Measurements from ENCODE around the gene ZNF580. TPM values are rescaled to one million over a fixed set of nuclear protein-coding genes. Genes with fewer than 3 reads are reported as not detected.

Gene ZNF580
- polyA plus RNA-seq, 1 donor (not counting 4 experiments of a cell fraction or from before 2014, with no cell fraction given), result 3.0 TPM

DNA sequence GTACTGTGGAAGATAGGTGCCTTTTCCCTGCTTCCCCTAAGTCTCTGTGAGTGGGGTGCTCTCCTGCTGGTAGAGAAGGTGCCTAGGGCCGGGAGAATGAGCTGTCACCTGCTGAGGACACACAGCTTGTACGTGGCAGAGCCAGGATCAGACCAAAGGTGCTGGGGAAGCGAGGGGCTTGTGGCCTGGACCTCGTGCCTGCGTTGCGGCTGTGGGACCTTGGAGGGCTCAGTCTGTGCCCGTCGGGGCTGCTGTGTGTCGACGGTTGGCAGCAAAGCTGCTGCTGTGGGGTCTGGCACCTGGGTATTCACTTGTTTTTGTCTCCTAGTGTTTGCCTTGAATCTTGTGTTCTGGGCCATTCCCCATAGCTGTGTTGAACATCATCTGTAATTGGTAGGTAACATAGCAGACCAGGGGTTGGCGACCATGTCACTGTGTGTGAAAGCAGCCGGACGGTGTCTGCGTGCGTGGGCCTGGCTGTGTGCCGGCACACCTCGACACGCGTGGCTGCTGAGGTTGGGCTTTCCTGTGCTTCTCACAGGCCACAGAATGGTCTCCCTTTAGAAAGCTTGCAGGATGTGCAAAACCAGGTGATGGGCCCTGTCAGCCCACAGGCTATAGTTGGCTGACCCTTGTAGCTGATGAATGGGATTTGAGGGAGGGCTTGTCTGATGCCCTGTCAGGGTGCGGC lies 23.2 kb downstream of the ZNF580 start:
- H3K36me3 ChIP-seq (ENCODE audit: control insufficient read depth in 2 of 2, extremely low read depth in 1 of 2, insufficient read depth in 2 of 2, low read length in 2 of 2), result peaks cover 63 to 70% of the 10 kb centered on the region in 2 experiments
- no peak for FAIRE-seq
- no peak for DNase-seq (ENCODE audit: low read depth, low spot score)

DNA sequence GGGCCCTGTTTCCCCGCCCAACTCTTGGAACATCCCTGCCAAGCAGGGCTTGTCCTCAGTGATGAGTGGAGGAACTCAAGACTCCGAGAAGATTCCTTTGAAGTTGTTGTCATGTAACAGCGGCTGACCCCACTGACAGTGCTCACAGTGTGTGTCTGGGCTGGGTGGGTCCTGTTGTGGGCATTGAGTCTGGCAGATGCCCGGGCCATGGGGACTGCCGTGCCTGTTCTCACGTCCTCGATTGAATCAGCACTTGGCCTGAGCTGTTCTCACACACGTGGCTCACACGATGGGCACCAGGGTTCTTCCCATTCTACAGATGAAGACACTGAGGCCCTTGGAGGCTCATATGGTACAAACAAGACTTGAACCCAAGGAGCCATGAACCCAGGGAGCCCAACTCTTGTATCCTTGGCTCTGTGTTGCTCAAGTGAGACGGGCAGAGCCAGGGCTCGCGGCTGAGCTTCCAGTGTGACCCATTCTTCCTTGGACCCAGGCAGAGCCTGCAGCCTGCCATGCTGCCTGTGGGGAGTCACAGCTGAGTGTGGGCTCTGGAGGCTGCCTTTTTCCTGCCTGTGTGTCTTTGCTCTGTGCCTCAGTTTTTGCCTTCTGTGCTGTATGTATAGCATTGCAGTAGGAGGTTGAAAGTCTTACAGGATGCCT lies 25.7 kb downstream of the ZNF580 start:
- Histone ChIP-seq H3K27ac (ENCODE audit: control insufficient read depth, insufficient read depth, low read length) (no peak overlapping the region), H3K9me3 (ENCODE audit: control insufficient read depth, low read depth, low read length) (no peaks in the 10 kb centered on the region), H3K79me2 (ENCODE audit: control insufficient read depth, insufficient read depth, low read length) (peaks cover 93% of the 10 kb centered on the region), H4K20me1 (ENCODE audit: control insufficient read depth, extremely low read depth, insufficient read depth, low read length) (peaks cover 48% of the 10 kb centered on the region), H2AFZ (ENCODE audit: control insufficient read depth, low read length) (no peak overlapping the region), H3K9ac (ENCODE audit: control insufficient read depth, extremely low read depth, insufficient read depth, low read length) (no peak overlapping the region), H3K4me2 (ENCODE audit: control insufficient read depth, extremely low read depth, insufficient read depth, low read depth, low read length) (no peak overlapping the region), H3K36me3 (ENCODE audit: control insufficient read depth in 2 of 2, extremely low read depth in 1 of 2, insufficient read depth in 2 of 2, low read length in 2 of 2) (peaks cover 60% of the 10 kb centered on the region in 2 experiments), H3K9me1 (ENCODE audit: control insufficient read depth, extremely low read depth, insufficient read depth, low read length) (peaks cover 2% of the 10 kb centered on the region), H3K27me3 (ENCODE audit: control insufficient read depth, extremely low read depth, insufficient read depth, low read length) (no peaks in the 10 kb centered on the region), H3K4me3 (ENCODE audit: control insufficient read depth in 2 of 3, extremely low read depth in 1 of 3, insufficient read depth in 2 of 3, low read depth in 1 of 3, low read length in 3 of 3) (no peak overlapping the region), H3K4me1 (ENCODE audit: control insufficient read depth, extremely low read depth, insufficient read depth, low read length) (peaks cover 9% of the 10 kb centered on the region)
- no peak for DNase-seq (ENCODE audit: low read depth, low spot score)
- dilution Hi-C loops (cut with MboI; ENCODE audit: extremely low pct_ligation_motif_present, low sequenced_read_pairs), result no loop called here
- no peak for FAIRE-seq
- TF ChIP-seq, protein P1, sequence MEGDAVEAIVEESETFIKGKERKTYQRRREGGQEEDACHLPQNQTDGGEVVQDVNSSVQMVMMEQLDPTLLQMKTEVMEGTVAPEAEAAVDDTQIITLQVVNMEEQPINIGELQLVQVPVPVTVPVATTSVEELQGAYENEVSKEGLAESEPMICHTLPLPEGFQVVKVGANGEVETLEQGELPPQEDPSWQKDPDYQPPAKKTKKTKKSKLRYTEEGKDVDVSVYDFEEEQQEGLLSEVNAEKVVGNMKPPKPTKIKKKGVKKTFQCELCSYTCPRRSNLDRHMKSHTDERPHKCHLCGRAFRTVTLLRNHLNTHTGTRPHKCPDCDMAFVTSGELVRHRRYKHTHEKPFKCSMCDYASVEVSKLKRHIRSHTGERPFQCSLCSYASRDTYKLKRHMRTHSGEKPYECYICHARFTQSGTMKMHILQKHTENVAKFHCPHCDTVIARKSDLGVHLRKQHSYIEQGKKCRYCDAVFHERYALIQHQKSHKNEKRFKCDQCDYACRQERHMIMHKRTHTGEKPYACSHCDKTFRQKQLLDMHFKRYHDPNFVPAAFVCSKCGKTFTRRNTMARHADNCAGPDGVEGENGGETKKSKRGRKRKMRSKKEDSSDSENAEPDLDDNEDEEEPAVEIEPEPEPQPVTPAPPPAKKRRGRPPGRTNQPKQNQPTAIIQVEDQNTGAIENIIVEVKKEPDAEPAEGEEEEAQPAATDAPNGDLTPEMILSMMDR (optimal IDR thresholded peaks at IDR 0.05 in 1 of 3, IDR thresholded peaks at IDR 0.05 in 1 of 3, conservative IDR thresholded peaks at IDR 0.05 in 1 of 3; ENCODE audit: extremely low read depth in 1 of 3, insufficient read depth in 2 of 3, low read length in 3 of 3), result no peak
- no peak for TF ChIP-seq EZH2 (IDR thresholded peaks at IDR 0.05; ENCODE audit: low read length)

More for the DNA sequence above, 23.2 kb downstream of the ZNF580 start:
- Histone ChIP-seq H3K9me1 (ENCODE audit: control insufficient read depth, extremely low read depth, insufficient read depth, low read length) (peaks cover 2% of the 10 kb centered on the region), H3K4me2 (ENCODE audit: control insufficient read depth, extremely low read depth, insufficient read depth, low read depth, low read length) (no peak overlapping the region), H3K4me1 (ENCODE audit: control insufficient read depth, extremely low read depth, insufficient read depth, low read length) (peaks cover 9% of the 10 kb centered on the region), H3K27me3 (ENCODE audit: control insufficient read depth, extremely low read depth, insufficient read depth, low read length) (no peaks in the 10 kb centered on the region), H4K20me1 (ENCODE audit: control insufficient read depth, extremely low read depth, insufficient read depth, low read length) (peaks cover 37% of the 10 kb centered on the region), H3K79me2 (ENCODE audit: control insufficient read depth, insufficient read depth, low read length) (peaks cover 93% of the 10 kb centered on the region), H3K9ac (ENCODE audit: control insufficient read depth, extremely low read depth, insufficient read depth, low read length) (no peak overlapping the region), H3K9me3 (ENCODE audit: control insufficient read depth, low read depth, low read length) (no peaks in the 10 kb centered on the region), H2AFZ (ENCODE audit: control insufficient read depth, low read length) (no peak overlapping the region), H3K27ac (ENCODE audit: control insufficient read depth, insufficient read depth, low read length) (no peak overlapping the region), H3K4me3 (ENCODE audit: control insufficient read depth in 2 of 3, extremely low read depth in 1 of 3, insufficient read depth in 2 of 3, low read depth in 1 of 3, low read length in 3 of 3) (no peak overlapping the region)
- no peak for TF ChIP-seq EZH2 (IDR thresholded peaks at IDR 0.05; ENCODE audit: low read length)
- TF ChIP-seq, protein P1 (optimal IDR thresholded peaks at IDR 0.05 in 1 of 3, IDR thresholded peaks at IDR 0.05 in 1 of 3, conservative IDR thresholded peaks at IDR 0.05 in 1 of 3; ENCODE audit: extremely low read depth in 1 of 3, insufficient read depth in 2 of 3, low read length in 3 of 3), result no peak
- dilution Hi-C loops (cut with MboI; ENCODE audit: extremely low pct_ligation_motif_present, low sequenced_read_pairs), result no loop called here
